ENCODE data around the gene FLNA. TPM values are rescaled to one million over a fixed set of nuclear protein-coding genes. Genes with fewer than 3 reads are reported as not detected.

FLNA gene
- total RNA-seq, 1 donor from 2014 or later, result 2,809 TPM

GRCh38 chrX:154402622-154403127 is 28.2 kb upstream of the FLNA start:
- no peak for DNase-seq (ENCODE audit: low read depth)
- H3K27ac ChIP-seq (ENCODE audit: low read depth, low read length), result no peak overlapping the region
- Mint-ChIP-seq H3K4me3 (ENCODE audit: unreplicated experiment) (no peak overlapping the region), H3K4me1 (ENCODE audit: low read depth, unreplicated experiment) (peaks cover 7% of the 10 kb centered on the region), H3K36me3 (ENCODE audit: low read depth, unreplicated experiment) (peaks cover 13% of the 10 kb centered on the region), H3K27ac (ENCODE audit: unreplicated experiment) (no peak overlapping the region), H3K27me3 (ENCODE audit: low read depth, unreplicated experiment) (no peaks in the 10 kb centered on the region), H3K9me3 (ENCODE audit: unreplicated experiment) (no peaks in the 10 kb centered on the region)
- H4K20me1 ChIP-seq (ENCODE audit: insufficient read depth, low read length), result peaks cover 37% of the 10 kb centered on the region
- no peaks in the 10 kb centered on the region for H3K9me3 ChIP-seq (ENCODE audit: insufficient read depth, low read depth, low read length)
- FAIRE-seq, result no peak
- TF ChIP-seq EZH2 (IDR thresholded peaks at IDR 0.05; ENCODE audit: insufficient read depth, low read length), result no peak
- no peak for TF ChIP-seq CTCF (IDR thresholded peaks at IDR 0.05; ENCODE audit: insufficient read depth, low read depth, low read length)
- H3K4me1 ChIP-seq (ENCODE audit: insufficient read depth, low read length), result peaks cover 4% of the 10 kb centered on the region
- H3K4me3 ChIP-seq (ENCODE audit: insufficient read depth, low read depth, low read length), result no peak overlapping the region
- no peaks in the 10 kb centered on the region for H3K27me3 ChIP-seq (ENCODE audit: insufficient read depth, low read length)
- H3K79me2 ChIP-seq (ENCODE audit: insufficient read depth, low read length), result peaks cover 23% of the 10 kb centered on the region
- H2AFZ ChIP-seq (ENCODE audit: low read depth, low read length), result no peak overlapping the region
- H3K4me2 ChIP-seq (ENCODE audit: low read length), result no peak overlapping the region
- peaks cover 14% of the 10 kb centered on the region for H3K36me3 ChIP-seq (ENCODE audit: insufficient read depth, low read length)
- no peak overlapping the region for H3K9ac ChIP-seq (ENCODE audit: low read length)

GRCh38 chrX:154401918-154402621 is 27.6 kb upstream of the FLNA start:
- DNase-seq (ENCODE audit: low read depth), result peak; percentile 20
- no peak overlapping the region for H3K9ac ChIP-seq (ENCODE audit: low read length)
- no peak for TF ChIP-seq EZH2 (IDR thresholded peaks at IDR 0.05; ENCODE audit: insufficient read depth, low read length)
- TF ChIP-seq CTCF (IDR thresholded peaks at IDR 0.05; ENCODE audit: insufficient read depth, low read depth, low read length), result no peak
- H3K27me3 ChIP-seq (ENCODE audit: insufficient read depth, low read length), result no peaks in the 10 kb centered on the region
- no peaks in the 10 kb centered on the region for H3K9me3 Mint-ChIP-seq (ENCODE audit: unreplicated experiment)
- peaks cover 7% of the 10 kb centered on the region for H3K4me1 Mint-ChIP-seq (ENCODE audit: low read depth, unreplicated experiment)
- H3K27ac Mint-ChIP-seq (ENCODE audit: unreplicated experiment), result no peak overlapping the region
- no peaks in the 10 kb centered on the region for H3K27me3 Mint-ChIP-seq (ENCODE audit: low read depth, unreplicated experiment)
- H3K27ac ChIP-seq (ENCODE audit: low read depth, low read length), result no peak overlapping the region
- no peak overlapping the region for H3K4me3 ChIP-seq (ENCODE audit: insufficient read depth, low read depth, low read length)
- peaks cover 13% of the 10 kb centered on the region for H3K36me3 Mint-ChIP-seq (ENCODE audit: low read depth, unreplicated experiment)
- H3K36me3 ChIP-seq (ENCODE audit: insufficient read depth, low read length), result peaks cover 14% of the 10 kb centered on the region
- no peak for FAIRE-seq
- H2AFZ ChIP-seq (ENCODE audit: low read depth, low read length), result no peak overlapping the region
- H3K79me2 ChIP-seq (ENCODE audit: insufficient read depth, low read length), result peaks cover 26% of the 10 kb centered on the region
- no peaks in the 10 kb centered on the region for H3K9me3 ChIP-seq (ENCODE audit: insufficient read depth, low read depth, low read length)
- peaks cover 4% of the 10 kb centered on the region for H3K4me1 ChIP-seq (ENCODE audit: insufficient read depth, low read length)
- peak overlapping the region; percentile 8 for H3K4me3 Mint-ChIP-seq (ENCODE audit: unreplicated experiment)
- peaks cover 37% of the 10 kb centered on the region for H4K20me1 ChIP-seq (ENCODE audit: insufficient read depth, low read length)
- H3K4me2 ChIP-seq (ENCODE audit: low read length), result no peak overlapping the region

All from astrocyte (in vitro differentiated cells and primary cell).